ENCODE data around the gene IL4I1. TPM values are rescaled to one million over a fixed set of nuclear protein-coding genes. Genes with fewer than 3 reads are reported as not detected.

IL4I1 gene
- total RNA-seq, 1 experiment from 2014 or later, result 0.71 TPM

- Histone ChIP-seq H4K20me1 (ENCODE audit: insufficient read depth) (peaks cover 7% of the 10 kb centered on the region; the same call in 1 of the 2 replicates), H3K27ac (ENCODE audit: low read depth, low read length) (no peak overlapping the region; the same call in 1 of the 2 replicates), H3K9me3 (ENCODE audit: control insufficient read depth in 1 of 2, insufficient read depth in 1 of 2, low read depth in 1 of 2, low read length in 2 of 2) (no peaks in the 10 kb centered on the region), H3K27me3 (ENCODE audit: insufficient read depth, low read length) (no peaks in the 10 kb centered on the region), H3K4me1 (ENCODE audit: control insufficient read depth in 1 of 2, insufficient read depth in 2 of 2, low read length in 2 of 2) (no peaks in the 10 kb centered on the region), H3K79me2 (ENCODE audit: insufficient read depth, low read length) (peaks cover 98% of the 10 kb centered on the region), H3K36me3 (ENCODE audit: control insufficient read depth in 1 of 2, insufficient read depth in 2 of 2, low read length in 2 of 2) (peaks cover 28 to 45% of the 10 kb centered on the region in 2 experiments), H3K9me2 (ENCODE audit: insufficient read depth) (no peaks in the 10 kb centered on the region), H3K9ac (ENCODE audit: low read length) (no peak overlapping the region), H3K4me3 (replicated peaks in 1 of 2; ENCODE audit: low read depth in 1 of 2, low read length in 2 of 2) (no peak overlapping the region), H3K4me2 (ENCODE audit: low read length) (no peak overlapping the region), H2AFZ (ENCODE audit: low read depth, low read length, poor library complexity, severe bottlenecking) (no peak overlapping the region)
- intact Hi-C loops (cut with micrococcal nuclease), result no loop called here
- RAD21 ChIA-PET (ENCODE audit: low non-redundant PET in 1 of 2, low total read pairs in 2 of 2, uncharacterized antibody in 2 of 2, unreplicated experiment in 2 of 2), result no interaction called here
- BruUV-seq (replicated peaks), result no TSS peak
- no peak for TF ChIP-seq SP1 (IDR thresholded peaks at IDR 0.05; ENCODE audit: low read depth)
- TF ChIP-seq CEBPB (IDR thresholded peaks at IDR 0.05; ENCODE audit: low read depth), result no peak
- TF ChIP-seq ZFX (IDR thresholded peaks at IDR 0.05), result no peak
- no peak for TF ChIP-seq EZH2 (IDR thresholded peaks at IDR 0.05)
- no peak for TF ChIP-seq ELF1 (IDR thresholded peaks at IDR 0.05; ENCODE audit: borderline replicate concordance, low read depth)
- no peak for TF ChIP-seq FOSL1 (IDR thresholded peaks at IDR 0.05; ENCODE audit: low read depth)
- TF ChIP-seq, protein P1, sequence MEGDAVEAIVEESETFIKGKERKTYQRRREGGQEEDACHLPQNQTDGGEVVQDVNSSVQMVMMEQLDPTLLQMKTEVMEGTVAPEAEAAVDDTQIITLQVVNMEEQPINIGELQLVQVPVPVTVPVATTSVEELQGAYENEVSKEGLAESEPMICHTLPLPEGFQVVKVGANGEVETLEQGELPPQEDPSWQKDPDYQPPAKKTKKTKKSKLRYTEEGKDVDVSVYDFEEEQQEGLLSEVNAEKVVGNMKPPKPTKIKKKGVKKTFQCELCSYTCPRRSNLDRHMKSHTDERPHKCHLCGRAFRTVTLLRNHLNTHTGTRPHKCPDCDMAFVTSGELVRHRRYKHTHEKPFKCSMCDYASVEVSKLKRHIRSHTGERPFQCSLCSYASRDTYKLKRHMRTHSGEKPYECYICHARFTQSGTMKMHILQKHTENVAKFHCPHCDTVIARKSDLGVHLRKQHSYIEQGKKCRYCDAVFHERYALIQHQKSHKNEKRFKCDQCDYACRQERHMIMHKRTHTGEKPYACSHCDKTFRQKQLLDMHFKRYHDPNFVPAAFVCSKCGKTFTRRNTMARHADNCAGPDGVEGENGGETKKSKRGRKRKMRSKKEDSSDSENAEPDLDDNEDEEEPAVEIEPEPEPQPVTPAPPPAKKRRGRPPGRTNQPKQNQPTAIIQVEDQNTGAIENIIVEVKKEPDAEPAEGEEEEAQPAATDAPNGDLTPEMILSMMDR (IDR thresholded peaks at IDR 0.05 in 2 of 3, conservative IDR thresholded peaks at IDR 0.05 in 1 of 3; ENCODE audit: borderline replicate concordance in 1 of 3, insufficient read depth in 1 of 3, low read depth in 2 of 3, low read length in 2 of 3), result no peak
- TF ChIP-seq SIN3A (IDR thresholded peaks at IDR 0.05; ENCODE audit: low read depth), result no peak
- no peak for TF ChIP-seq TCF7L2 (IDR thresholded peaks at IDR 0.05; ENCODE audit: borderline replicate concordance, extremely low read depth, insufficient read depth, insufficient read length)
- no peak for TF ChIP-seq JUND (IDR thresholded peaks at IDR 0.05)
- TF ChIP-seq REST (IDR thresholded peaks at IDR 0.05; ENCODE audit: low read depth), result no peak
- TF ChIP-seq, protein P2, sequence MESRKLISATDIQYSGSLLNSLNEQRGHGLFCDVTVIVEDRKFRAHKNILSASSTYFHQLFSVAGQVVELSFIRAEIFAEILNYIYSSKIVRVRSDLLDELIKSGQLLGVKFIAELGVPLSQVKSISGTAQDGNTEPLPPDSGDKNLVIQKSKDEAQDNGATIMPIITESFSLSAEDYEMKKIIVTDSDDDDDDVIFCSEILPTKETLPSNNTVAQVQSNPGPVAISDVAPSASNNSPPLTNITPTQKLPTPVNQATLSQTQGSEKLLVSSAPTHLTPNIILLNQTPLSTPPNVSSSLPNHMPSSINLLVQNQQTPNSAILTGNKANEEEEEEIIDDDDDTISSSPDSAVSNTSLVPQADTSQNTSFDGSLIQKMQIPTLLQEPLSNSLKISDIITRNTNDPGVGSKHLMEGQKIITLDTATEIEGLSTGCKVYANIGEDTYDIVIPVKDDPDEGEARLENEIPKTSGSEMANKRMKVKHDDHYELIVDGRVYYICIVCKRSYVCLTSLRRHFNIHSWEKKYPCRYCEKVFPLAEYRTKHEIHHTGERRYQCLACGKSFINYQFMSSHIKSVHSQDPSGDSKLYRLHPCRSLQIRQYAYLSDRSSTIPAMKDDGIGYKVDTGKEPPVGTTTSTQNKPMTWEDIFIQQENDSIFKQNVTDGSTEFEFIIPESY (IDR thresholded peaks at IDR 0.05; ENCODE audit: extremely low read depth, insufficient replicate concordance, low read length), result no peak
- no peak for TF ChIP-seq ATF3 (IDR thresholded peaks at IDR 0.05)
- no peak for TF ChIP-seq YY1 (IDR thresholded peaks at IDR 0.05; ENCODE audit: extremely low read depth, insufficient replicate concordance, low read depth, low read length)
- no peak for TF ChIP-seq ZNF274 (IDR thresholded peaks at IDR 0.05; ENCODE audit: low read depth, low read length)
- DNase-seq (ENCODE audit: low read depth, low spot score) (no peak), ATAC-seq (no peak)
- CTCF ChIA-PET, result no interaction called here
- POLR2A ChIA-PET, result no interaction called here
Measured at GRCh38 chr19:49921871-49922795, 25.4 kb upstream of the IL4I1 start.
